ENCODE results near the gene RPL38. TPM values are rescaled to one million over a fixed set of nuclear protein-coding genes. Genes with fewer than 3 reads are reported as not detected.

RPL38 gene
- total and polyA plus RNA-seq, 12 donors, result 661 to 2,186 (median 739) TPM

- Histone ChIP-seq H3K4me3 (no peak overlapping the region), H3K27me3 (no peaks in the 10 kb centered on the region), H3K36me3 (peaks cover 0 to 79% (median 8%) of the 10 kb centered on the region in 9 donors), H3K4me1 (peaks cover 0 to 12% (median 0%) of the 10 kb centered on the region in 9 donors), H3K9me3 (no peaks in the 10 kb centered on the region), H3K27ac (no peak overlapping the region)
- DNase-seq (no peak), ATAC-seq (no peak)
- intact Hi-C loops (cut with DNase I), result no loop called here
- WGBS, 2 donors, result 86 to 88% methylated on average over 10 of the region's 10 CpGs
- TF ChIP-seq CTCF (IDR thresholded peaks at IDR 0.05), result no peak
These were observed 24.0 kb downstream of the RPL38 start for GRCh38 chr17:74227271-74228080.

GRCh38 chr17:74228306-74228978 is 25.0 kb downstream of the RPL38 start:
- no peak overlapping the region for H3K4me3 ChIP-seq
- peaks cover 0 to 16% (median 0%) of the 10 kb centered on the region in 9 donors for H3K4me1 ChIP-seq
- DNase-seq (no peak), ATAC-seq (no peak)
- no peak for TF ChIP-seq CTCF (IDR thresholded peaks at IDR 0.05)
- no peaks in the 10 kb centered on the region for H3K9me3 ChIP-seq
- no peaks in the 10 kb centered on the region for H3K27me3 ChIP-seq
- H3K27ac ChIP-seq, result no peak overlapping the region
- 88 to 92% methylated on average over 5 of the region's 5 CpGs for WGBS, 2 donors
- H3K36me3 ChIP-seq, result peaks cover 0 to 74% (median 7%) of the 10 kb centered on the region in 9 donors
- intact Hi-C loops (cut with DNase I), result no loop called here

- ATAC-seq (no peak), DNase-seq (no peak)
- TF ChIP-seq CTCF (IDR thresholded peaks at IDR 0.05), result no peak
- Histone ChIP-seq H3K36me3 (peaks cover 0 to 53% (median 4%) of the 10 kb centered on the region in 9 donors), H3K4me1 (peaks cover 0 to 35% (median 18%) of the 10 kb centered on the region in 9 donors), H3K9me3 (no peaks in the 10 kb centered on the region), H3K27me3 (no peaks in the 10 kb centered on the region), H3K4me3 (no peak overlapping the region), H3K27ac (no peak overlapping the region)
- intact Hi-C loops (cut with DNase I), result no loop called here
- WGBS, 2 donors, result 94% methylated on average over 16 of the region's 16 CpGs
These were observed 27.4 kb downstream of the RPL38 start for GRCh38 chr17:74230896-74231295.

- no peak for ATAC-seq
- H3K9me3 ChIP-seq, result no peaks in the 10 kb centered on the region
- intact Hi-C loops (cut with DNase I), result no loop called here
- H3K4me3 ChIP-seq, result no peak overlapping the region
- peaks cover 0 to 40% (median 30%) of the 10 kb centered on the region in 9 donors for H3K4me1 ChIP-seq
- no peak overlapping the region for H3K27ac ChIP-seq
- no peak for DNase-seq
- peaks cover 0 to 47% (median 4%) of the 10 kb centered on the region in 9 donors for H3K36me3 ChIP-seq
- WGBS, 2 donors, result 81 to 83% methylated on average over 17 of the region's 17 CpGs
- TF ChIP-seq CTCF (IDR thresholded peaks at IDR 0.05), result no peak
- no peaks in the 10 kb centered on the region for H3K27me3 ChIP-seq
These were observed 28.7 kb downstream of the RPL38 start for GRCh38 chr17:74231928-74232907.

All from heart right ventricle (tissue), 16 donors.